NOMO-1 (cell line): ENCODE measurements around the gene RADIL.
"Not testable (repeated sequence)": the region's sequence is repeated elsewhere in the genome, so short reads cannot be mapped to it uniquely, and the experiment has no call there.

ENCODE experiments used
- DNase-seq, 2 experiments: peaks; one replicate each; lab custom pipeline; 2025; ENCODE audit not compliant: unreplicated experiment in 2 of 2; lab: John Stamatoyannopoulos, UW

RADIL gene

GRCh38 chr7:4883372-4884144 is at the start of gene RADIL:
RADIL (minus strand) TSS chr7:4883716; CDS start chr7:4878139, 5,577 bp downstream.
- peak; percentile 44 to 69 for DNase-seq

DNA sequence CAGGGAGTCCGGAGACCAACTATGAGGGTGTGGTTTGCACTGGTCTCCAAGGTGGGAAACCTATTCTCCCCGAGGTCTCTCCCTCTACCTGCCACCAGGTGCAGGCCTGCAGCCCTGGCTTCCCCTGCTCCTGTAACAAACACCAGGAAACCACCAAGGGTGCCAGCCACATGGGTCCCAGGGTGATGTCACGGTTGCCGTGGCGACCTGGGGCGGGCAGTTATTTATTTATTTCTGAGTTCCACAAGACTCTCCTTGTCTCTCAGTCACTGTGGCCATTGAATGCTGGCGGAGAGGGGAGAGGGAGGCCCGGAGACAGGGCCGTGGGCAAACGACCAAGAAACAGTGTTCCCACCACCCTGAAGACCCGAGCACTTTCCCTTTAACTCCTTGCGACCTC is 48.4 kb upstream of the RADIL start:
- DNase-seq, result no peak

- DNase-seq, result no peak
These were observed 45.5 kb upstream of the RADIL start for GRCh38 chr7:4929005-4929404.

GRCh38 chr7:4928445-4928844 is 44.9 kb upstream of the RADIL start:
- no peak for DNase-seq

DNA sequence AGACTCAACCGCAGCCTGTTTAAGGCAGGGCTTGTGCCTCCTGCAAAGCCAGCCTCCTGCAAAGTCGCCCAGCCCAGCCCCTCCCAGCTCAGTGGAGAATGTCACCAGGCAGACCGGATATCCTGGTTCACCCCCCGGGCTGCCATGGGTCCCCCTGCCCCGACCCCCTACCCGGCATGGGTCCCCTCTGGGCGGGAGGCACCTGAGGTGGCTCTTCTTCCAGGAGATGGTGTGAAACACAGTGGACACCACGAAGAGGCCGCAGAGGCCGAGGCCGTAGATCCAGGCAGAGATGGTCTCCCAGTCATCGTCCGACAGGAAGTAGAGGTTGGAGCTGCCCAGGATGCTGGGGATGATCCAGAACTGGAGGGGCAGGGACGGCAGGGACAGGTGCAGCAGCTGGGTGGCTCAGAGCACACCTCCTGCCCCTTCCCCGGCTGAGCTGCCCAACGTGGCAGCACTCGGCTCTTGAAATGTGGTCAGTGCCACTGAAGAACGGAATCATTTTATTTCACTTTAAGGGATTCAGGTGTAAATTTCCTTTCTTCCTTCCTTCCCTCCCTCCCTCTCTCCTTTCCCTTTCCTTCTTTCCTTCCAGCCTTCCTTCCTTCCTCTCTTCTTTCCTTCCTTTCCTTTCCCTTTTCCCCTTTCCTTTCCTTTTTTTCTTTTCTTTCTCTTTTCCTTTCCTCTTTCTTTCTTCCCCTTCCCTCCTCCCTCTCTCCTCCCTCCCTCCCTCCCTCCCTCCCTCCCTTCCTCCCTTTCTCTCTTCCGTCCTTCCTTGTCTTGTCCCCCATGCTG is 36.7 kb upstream of the RADIL start:
- DNase-seq, result no peak

GRCh38 chr7:4916113-4916512 is 32.6 kb upstream of the RADIL start:
- no peak for DNase-seq

DNA sequence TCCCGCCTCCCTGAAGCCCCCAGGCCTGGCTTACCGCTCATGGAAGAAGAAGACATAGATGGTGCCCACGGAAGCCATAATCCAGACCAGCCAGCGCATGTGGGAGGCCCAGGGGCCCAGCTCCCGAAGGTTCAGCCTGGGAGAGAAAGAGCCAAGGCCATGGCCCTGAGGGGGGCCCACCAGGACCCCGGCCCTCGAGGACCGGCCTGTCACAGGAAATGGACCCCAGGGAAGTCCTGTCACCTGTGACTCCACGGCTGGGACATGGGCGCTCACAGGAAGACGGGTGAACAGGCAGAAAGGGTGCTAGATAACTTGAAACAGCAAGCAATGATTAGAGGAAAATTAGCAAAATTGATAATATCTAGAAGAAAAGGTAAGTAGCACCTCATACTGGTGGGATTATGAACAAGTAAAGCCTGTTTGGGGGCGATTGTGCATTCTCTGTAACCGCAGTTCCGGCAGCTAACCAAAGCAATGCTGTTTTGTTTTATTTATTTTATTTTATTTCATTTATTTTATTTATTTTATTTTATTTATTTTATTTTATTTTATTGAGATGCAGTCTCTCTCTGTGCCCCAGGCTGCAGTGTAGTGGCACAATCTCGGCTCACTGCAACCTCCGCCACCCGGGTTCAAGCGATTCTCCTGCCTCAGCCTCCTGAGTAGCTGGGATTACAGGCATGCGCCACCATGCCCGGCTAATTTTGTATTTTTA is 27.8 kb upstream of the RADIL start:
- DNase-seq, result no peak

DNA sequence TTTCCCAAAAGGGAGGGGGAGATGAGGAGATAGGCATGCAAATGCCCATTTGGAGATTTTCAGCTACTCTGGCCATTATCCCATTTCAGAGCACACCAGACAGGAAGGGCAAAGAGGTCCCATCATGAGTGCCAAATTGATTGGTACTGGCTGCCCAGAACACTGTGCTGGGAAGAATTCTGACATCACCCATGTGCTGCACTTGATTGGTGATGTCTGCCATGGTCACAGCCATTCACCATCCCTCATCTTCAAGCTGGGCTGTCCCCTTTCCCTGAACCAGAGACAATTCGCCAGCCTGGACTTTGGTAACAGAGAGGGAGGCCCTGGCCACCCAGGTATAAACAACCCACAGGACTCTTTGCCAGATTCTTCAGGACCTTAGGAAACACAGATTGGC is 23.2 kb upstream of the RADIL start:
- DNase-seq, result no peak

DNA sequence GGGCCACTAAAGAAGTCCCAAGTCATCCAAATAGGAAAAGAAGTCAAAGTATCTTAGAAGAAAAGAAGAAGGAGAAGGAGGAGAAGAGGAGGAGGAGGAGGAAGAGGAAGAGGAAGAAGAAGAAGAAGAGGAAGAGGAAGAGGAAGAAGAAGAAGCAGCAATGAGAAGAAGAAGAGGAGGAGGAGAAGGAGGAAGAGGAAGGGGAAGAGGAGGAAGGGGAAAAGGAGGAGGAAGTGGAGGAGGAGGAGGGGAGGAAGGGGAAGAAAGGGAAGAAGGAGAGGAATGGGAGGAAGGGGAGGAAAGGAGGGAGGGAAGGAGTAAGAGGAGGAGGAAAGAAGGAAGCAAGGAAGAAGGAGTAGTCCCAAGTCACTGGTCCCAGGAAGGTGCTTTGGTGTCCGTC is 21.7 kb upstream of the RADIL start:
- no peak for DNase-seq

DNA sequence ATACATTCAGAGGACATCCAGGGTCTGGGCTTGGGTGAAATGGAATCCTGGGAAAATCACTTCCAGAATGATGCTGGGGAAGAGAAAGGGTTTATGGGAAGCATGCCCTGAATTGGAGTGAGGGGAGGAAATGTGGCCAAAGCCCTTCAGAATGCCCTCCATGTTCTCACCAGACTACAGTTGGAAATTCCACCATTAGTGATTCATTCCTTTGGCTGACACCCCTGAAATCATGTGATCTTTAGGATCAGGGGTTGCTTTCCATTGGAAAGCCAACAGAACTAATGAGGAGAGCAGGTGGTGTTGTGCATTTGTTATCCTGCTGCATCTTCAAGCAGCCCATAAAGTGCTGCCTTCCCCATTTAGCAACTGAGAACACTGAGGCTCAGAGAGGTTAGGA is 20.8 kb upstream of the RADIL start:
- no peak for DNase-seq

DNA sequence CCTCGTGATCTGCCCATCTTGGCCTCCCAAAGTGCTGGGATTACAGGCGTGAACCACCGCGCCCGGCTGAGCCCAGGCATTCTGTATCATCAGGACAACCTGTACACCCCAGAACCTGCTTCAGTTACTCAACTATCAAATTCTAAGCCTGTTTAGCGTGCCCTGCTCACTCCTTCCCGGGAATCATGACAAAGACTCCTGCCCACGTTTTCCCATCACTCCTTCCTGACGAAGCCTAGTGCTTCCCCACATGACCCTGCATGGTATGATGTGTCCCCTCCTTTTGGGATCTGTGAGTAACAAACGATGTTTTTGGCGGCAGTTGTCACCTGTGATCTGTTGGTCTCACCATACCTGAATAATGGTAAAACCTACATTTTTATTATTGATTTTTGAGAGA is 12.2 kb upstream of the RADIL start:
- DNase-seq, result no peak

DNA sequence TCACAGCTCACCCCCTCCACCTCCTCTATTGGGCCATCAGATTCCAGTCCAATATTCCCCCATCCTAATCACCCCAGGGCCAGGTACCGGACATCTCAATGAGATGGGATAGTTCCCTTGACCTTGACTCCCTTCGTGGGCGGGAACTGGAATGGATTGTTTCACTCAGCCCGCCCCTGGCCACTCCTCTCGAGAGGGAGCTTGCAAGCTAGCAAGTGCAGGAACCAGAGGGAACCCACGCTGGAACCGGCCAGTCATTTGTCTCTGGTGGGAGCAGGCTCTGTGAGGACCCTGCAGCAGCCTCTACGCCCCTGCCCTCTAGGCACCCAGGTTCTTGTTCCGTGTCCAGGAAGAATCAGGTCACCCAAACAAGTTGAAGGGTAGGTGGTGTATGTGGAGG is 11.0 kb upstream of the RADIL start:
- no peak for DNase-seq

- no peak for DNase-seq
These were observed 10.5 kb upstream of the RADIL start for GRCh38 chr7:4893929-4894475.

- not testable (repeated sequence) for DNase-seq
These were observed 9.7 kb upstream of the RADIL start for GRCh38 chr7:4893188-4893587.

- not testable (repeated sequence) for DNase-seq
These were observed 8.0 kb upstream of the RADIL start for GRCh38 chr7:4891522-4891921.

DNA sequence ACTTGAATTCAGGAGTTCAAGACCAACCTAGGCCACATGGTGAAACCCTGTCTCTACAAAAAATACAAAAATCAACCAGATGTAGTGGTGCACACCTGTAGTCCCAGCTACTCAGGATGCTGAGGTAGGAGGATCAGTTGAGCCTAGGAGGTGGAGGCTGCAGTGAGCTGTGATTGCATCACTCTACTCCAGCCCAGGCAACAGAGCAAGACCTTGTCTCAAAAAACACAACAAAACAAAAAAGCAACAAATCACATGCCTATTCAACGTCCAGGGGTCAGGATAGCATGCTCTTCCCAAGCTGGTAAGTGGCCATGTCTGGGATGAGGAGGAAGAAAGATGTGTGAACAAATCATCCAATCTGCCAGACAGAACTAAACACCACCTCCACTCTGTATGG is 6.2 kb upstream of the RADIL start:
- no peak for DNase-seq

- no peak for DNase-seq
These were observed 4.6 kb upstream of the RADIL start for GRCh38 chr7:4888161-4888560.

DNA sequence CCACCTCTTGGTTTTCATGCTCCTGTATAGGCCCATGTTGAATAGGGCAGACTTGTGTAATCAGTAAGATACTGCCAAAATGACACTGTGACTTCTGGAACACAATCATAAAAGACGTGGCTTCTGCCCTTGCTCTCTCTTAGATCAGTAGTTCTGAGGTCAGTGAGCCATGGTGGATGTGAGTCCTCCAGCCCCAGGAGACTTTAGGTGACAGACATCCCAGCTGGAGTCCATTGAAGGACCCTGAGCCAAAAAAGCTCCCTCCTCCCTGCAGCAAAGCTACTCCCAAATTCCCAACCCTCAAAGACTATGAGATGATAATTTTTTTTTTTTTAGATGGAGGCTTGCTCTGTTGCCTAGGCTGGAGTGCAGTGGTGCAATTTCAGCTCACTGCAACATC is 3.2 kb upstream of the RADIL start:
- no peak for DNase-seq

DNA sequence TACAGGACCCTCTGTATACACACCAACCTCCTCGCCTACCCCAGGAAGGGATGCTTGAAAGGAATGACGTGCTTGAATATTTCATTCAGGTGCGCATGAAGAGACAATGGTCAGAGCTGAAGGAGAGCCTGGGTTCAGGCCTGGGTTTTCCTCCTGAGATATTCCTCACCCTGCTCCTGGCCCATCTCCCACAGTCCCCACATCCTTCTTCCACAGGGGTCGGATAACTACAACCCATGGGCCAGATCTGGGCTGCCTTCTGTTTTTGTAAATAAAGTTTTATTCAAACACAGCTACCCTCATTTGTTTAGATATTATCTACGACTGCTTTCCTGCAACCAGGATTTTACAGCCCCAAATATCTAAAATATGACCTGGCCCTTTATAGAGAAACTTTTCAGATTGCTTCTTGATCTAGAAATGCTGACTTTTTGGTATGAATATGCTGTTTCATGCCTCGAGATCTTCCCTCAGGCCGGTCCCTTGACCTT is 1.8 kb upstream of the RADIL start:
- no peak for DNase-seq

DNA sequence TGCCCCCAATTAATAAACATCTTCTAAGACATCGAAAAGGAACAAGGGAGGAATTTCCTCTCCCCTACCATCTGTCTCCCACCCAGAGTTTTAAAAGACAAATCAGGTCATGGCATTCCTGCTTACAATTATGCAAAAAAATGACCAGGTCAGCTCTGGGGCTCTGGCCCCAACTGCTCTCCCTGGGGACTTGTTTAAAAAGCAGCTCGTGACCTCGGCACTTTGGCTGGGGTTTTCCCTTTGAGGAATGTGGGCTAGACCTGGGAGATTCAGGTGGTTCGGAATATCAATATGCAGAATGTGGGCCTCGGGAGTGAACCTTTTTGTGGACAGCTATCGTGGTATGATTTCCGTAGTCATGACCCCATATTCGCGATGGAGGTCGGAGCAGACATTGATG is 648 bp upstream of the RADIL start:
- no peak for DNase-seq

DNA sequence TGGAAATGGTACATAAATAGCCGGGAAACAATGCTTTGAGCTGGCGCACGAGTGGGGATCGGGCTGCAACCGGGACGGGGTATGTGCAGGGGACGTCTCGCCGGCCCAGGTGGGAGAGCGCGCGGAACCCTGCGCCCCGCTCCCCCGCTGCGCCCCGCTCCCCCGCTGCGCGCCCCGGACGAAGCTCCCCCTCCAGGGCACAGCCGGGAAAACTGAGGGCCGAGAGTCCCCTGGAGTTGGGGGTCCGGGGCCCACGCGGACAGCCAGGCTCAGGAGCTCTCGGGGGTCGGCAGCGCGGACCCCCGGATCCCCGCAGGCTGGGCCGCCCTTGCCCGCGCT is 514 bp downstream of the RADIL start:
- DNase-seq, result no peak
